Adrenal gland (tissue), 12 donors: Measurements from ENCODE around the gene PPP2R1B. TPM values are rescaled to one million over a fixed set of nuclear protein-coding genes. Genes with fewer than 3 reads are reported as not detected.

ENCODE experiments used
- DNase-seq, 7 donors: peaks; one replicate each; pipeline ENCODE4 v3.0.0-alpha.2; 2019 to 2020
- H3K27ac ChIP-seq, 5 donors: fragments of 200-600 bp; sonication (generic) in 4 of 5; 1 replicate in 3 of 5; 2 replicates in 2 of 5; pipeline versions ENCODE4 v1.5.1 to v1.8.0; 2016 to 2020; ENCODE audit warnings: mild to moderate bottlenecking in 1 of 5
- H3K27me3 ChIP-seq: fragments of 200-600 bp; 2 replicates; pipeline ENCODE4 v1.8.0; 2021
- H3K36me3 ChIP-seq, 2 donors: fragments of 200-600 bp; replicated peaks in 1 of 2; 1 replicate in 1 of 2; 2 replicates in 1 of 2; pipeline versions ENCODE4 v1.5.1 to v1.8.0; 2018 to 2022
- H3K4me1 ChIP-seq, 2 donors: fragments of 200-600 bp; replicated peaks in 1 of 2; 1 replicate in 1 of 2; 2 replicates in 1 of 2; pipeline versions ENCODE4 v1.5.1 to v1.8.0; 2018 to 2021
- H3K4me3 ChIP-seq, 4 donors: fragments of 200-600 bp; sonication (generic) in 3 of 4; one replicate each; pipeline ENCODE4 v1.5.1; 2016 to 2018
- H3K9me3 ChIP-seq, 3 donors: fragments of 200-600 bp; sonication (generic) in 1 of 3; replicated peaks in 1 of 3; 1 replicate in 2 of 3; 2 replicates in 1 of 3; pipeline versions ENCODE4 v1.5.1 to v1.8.0; 2016 to 2021
- POLR2A ChIP-seq, 2 donors: fragments of 450-650 bp; IDR thresholded peaks; one replicate each; pipeline ENCODE4 v1.6.1; 2017; ENCODE audit warnings: antibody characterized with exemption in 2 of 2, mild to moderate bottlenecking in 2 of 2, moderate library complexity in 1 of 2
- WGBS, 4 donors: extraction: QIAGEN DNeasy Blood & Tissue Kit in 2 of 4; methylation state at CpG; one replicate each; pipeline versions ENCODE4 v1.1.5 to v1.1.7; 2013 to 2017; 5-methylcytosine and 5-hydroxymethylcytosine counted together
- intact Hi-C, 2 donors: fragments of 100-400 bp; cut with DNase I; formaldehyde crosslinking; loops; one replicate each; pipeline versions ENCODE4 v1.14.1 to v1.15.0; 2022 to 2023
- polyA plus RNA-seq, 3 donors: library from polyadenylated mRNA; stranded (reverse); fragments of 200-250 nt in 2 of 3; fragments of 350-450 nt in 1 of 3; fragmentation: Illumina TruSeq in 1 of 3; extraction: RNeasy Lipid Tissue Mini Kit (QIAGEN cat#74804) in 1 of 3; gene quantifications; one replicate each; pipeline ENCODE4 v1.2.3, GENCODE V29; 2013 to 2014
- total RNA-seq, 9 donors: library from RNA; depleted of rRNA in 4 of 9; stranded (reverse); fragments of >200 nt in 4 of 9; fragments of 120-200 nt in 1 of 9; fragmentation: NEBNext Ultra II Directional in 1 of 9; extraction: Animal tissue kit (Norgen Biotek cat#: 25700) in 1 of 9; gene quantifications; one replicate each; pipeline versions ENCODE4 v1.1.0 to v1.2.4, GENCODE V29; 2013 to 2023
- TF ChIP-seq, protein P1 (sequence below), 6 experiments: fragments of 450-650 bp in 4 of 6; fragments of 200-600 bp in 2 of 6; sonication (generic) in 1 of 6; IDR thresholded peaks; 1 replicate in 5 of 6; 2 replicates in 1 of 6; pipeline versions ENCODE4 v1.5.1 to v1.8.0; 2016 to 2021; ENCODE audit warnings: antibody characterized with exemption in 6 of 6, mild to moderate bottlenecking in 2 of 6, moderate library complexity in 1 of 6
- donor health status: healthy with polysubstance abuse.
- donor health status: Bipolar disorder and iron deficiency.
- donor health status: DM: yes; HTN: yes; CAD: no.
- donor health status: DM: no; HTN: no; CAD: no.
- donor health status: DM: no; HTN: no; CAD: no.
- donor health status: DM: yes; HTN: yes; CAD: no.

The PPP2R1B gene
- total and polyA plus RNA-seq, 12 donors, result 10.3 to 58.1 (median 32.2) TPM

DNA sequence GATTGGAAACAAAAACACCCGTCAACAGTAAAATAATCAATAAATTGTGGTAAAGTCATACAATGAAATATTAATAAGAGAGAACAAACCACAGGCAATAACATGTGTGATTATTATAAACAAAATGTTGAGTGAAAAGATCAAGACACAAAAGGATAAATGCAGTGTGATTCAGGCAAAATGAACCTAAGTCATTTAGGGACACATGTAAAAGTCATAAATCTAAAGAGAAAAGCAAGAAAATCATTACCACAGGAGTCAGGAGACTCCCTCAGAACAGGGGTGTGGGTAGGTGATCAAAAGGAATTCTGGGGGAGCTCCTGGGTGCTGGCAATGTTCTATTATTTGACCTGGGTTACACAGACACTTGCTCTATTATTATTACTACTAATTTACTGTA, 47.9 kb upstream of the PPP2R1B start:
- Histone ChIP-seq H3K36me3 (peaks cover 0 to 3% of the 10 kb centered on the region in 2 donors), H3K4me1 (peaks cover 0 to 28% of the 10 kb centered on the region in 2 donors), H3K27ac (peak overlapping the region in 2 of 5 donors; percentile 49 to 78), H3K4me3 (no peak overlapping the region), H3K9me3 (no peaks in the 10 kb centered on the region), H3K27me3 (no peaks in the 10 kb centered on the region)
- no peak for DNase-seq
- intact Hi-C loops, result no loop called here
- TF ChIP-seq, protein P1, sequence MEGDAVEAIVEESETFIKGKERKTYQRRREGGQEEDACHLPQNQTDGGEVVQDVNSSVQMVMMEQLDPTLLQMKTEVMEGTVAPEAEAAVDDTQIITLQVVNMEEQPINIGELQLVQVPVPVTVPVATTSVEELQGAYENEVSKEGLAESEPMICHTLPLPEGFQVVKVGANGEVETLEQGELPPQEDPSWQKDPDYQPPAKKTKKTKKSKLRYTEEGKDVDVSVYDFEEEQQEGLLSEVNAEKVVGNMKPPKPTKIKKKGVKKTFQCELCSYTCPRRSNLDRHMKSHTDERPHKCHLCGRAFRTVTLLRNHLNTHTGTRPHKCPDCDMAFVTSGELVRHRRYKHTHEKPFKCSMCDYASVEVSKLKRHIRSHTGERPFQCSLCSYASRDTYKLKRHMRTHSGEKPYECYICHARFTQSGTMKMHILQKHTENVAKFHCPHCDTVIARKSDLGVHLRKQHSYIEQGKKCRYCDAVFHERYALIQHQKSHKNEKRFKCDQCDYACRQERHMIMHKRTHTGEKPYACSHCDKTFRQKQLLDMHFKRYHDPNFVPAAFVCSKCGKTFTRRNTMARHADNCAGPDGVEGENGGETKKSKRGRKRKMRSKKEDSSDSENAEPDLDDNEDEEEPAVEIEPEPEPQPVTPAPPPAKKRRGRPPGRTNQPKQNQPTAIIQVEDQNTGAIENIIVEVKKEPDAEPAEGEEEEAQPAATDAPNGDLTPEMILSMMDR (IDR thresholded peaks at IDR 0.05), result no peak
- 65 to 90% (median 86%) methylated on average over 1 of the region's 1 CpG for WGBS, 4 donors

DNA sequence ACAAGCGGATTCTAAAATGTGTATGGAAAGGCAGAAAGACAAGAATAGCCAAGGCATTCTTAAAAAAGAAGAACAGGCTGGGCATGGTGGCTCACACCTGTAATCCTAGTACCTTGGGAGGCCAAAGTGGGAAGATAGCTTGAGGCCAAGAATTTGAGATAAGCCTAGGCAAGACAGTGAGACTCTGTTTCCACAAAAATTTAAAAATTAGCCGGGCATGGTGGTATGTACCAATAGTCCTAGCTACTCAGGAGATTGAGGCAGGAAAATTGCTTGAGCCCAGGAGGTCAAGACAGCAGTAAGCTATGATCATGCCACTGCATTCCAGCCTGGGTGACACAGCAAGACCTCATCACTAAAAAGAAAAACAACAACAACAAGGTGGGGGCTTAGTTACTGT, 46.0 kb upstream of the PPP2R1B start:
- WGBS, 4 donors, result 89 to 100% (median 95%) methylated on average over 2 of the region's 2 CpGs
- Histone ChIP-seq H3K4me1 (peaks cover 0 to 19% of the 10 kb centered on the region in 2 donors), H3K36me3 (peaks cover 0 to 20% of the 10 kb centered on the region in 2 donors), H3K9me3 (no peaks in the 10 kb centered on the region), H3K27ac (no peak overlapping the region), H3K4me3 (no peak overlapping the region), H3K27me3 (no peaks in the 10 kb centered on the region)
- no peak for TF ChIP-seq POLR2A (IDR thresholded peaks at IDR 0.05)
- TF ChIP-seq, protein P1 (IDR thresholded peaks at IDR 0.05), result no peak
- intact Hi-C loops, result no loop called here
- no peak for DNase-seq

DNA sequence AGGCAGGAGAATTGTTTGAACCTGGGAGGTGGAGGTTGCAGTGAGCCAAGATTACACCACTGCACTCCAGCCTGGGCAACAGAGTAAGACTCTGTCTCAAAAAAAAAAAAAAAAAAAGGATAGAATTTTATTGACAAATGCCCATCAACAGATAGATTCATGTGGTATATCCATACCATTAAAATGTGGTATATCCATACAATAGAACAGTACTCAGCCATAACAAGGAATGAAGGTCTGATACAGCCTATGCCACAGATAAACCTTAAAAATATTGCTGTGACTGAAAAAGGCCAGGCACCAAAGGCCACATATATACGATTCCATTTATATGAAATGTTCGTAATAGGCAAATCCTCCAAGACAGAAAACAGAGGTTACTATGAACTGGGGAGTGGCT, 45.3 kb upstream of the PPP2R1B start:
- no peaks in the 10 kb centered on the region for H3K9me3 ChIP-seq
- H3K4me1 ChIP-seq, result peaks cover 0 to 19% of the 10 kb centered on the region in 2 donors
- no peaks in the 10 kb centered on the region for H3K27me3 ChIP-seq
- no peak overlapping the region for H3K27ac ChIP-seq
- intact Hi-C loops, result no loop called here
- no peak for DNase-seq
- H3K4me3 ChIP-seq, result no peak overlapping the region
- no peak for TF ChIP-seq POLR2A (IDR thresholded peaks at IDR 0.05)
- TF ChIP-seq, protein P1 (IDR thresholded peaks at IDR 0.05), result no peak
- H3K36me3 ChIP-seq, result peaks cover 0 to 20% of the 10 kb centered on the region in 2 donors
- WGBS, 4 donors, result 94 to 100% (median 99%) methylated on average over 2 of the region's 2 CpGs

DNA sequence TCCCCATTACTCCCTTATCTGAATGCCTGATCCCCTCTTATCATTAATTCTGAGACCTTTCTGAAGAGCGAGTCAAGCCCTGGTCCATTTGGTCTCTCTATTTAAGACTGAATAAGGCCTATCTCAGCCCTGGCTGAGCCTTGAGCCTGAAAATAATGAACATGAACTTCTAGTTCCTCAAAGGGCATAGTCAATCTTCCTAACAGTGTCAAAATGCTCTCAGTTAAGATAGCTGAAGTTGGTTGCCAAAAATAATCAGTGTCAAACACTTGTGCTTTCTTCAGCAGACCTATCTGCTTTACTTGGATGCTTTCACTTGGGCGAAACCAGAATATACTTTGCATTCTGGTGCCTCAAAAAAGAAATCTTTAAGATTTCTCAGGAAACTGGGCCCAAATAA, 42.6 kb upstream of the PPP2R1B start:
- 82 to 95% (median 90%) methylated on average over 2 of the region's 2 CpGs for WGBS, 4 donors
- Histone ChIP-seq H3K27ac (no peak overlapping the region), H3K36me3 (peaks cover 0 to 33% of the 10 kb centered on the region in 2 donors)

More for the DNA sequence above, 42.6 kb upstream of the PPP2R1B start:
- no peak overlapping the region for H3K4me3 ChIP-seq
- no peak for DNase-seq
- no peaks in the 10 kb centered on the region for H3K9me3 ChIP-seq
- no peaks in the 10 kb centered on the region for H3K27me3 ChIP-seq
- intact Hi-C loops, result no loop called here
- H3K4me1 ChIP-seq, result no peaks in the 10 kb centered on the region
- TF ChIP-seq, protein P1 (IDR thresholded peaks at IDR 0.05), result no peak
- TF ChIP-seq POLR2A (IDR thresholded peaks at IDR 0.05), result no peak
